B cell (primary cell): ENCODE results near the gene SLCO3A1. TPM values are rescaled to one million over a fixed set of nuclear protein-coding genes. Genes with fewer than 3 reads are reported as not detected.

ENCODE experiments used
- ATAC-seq: fragments of 200-7000 bp; cut with Tn5 transposase; one replicate; pipeline ENCODE4 v1.10.0; 2021; ENCODE audit warnings: low read depth, mild to moderate bottlenecking, moderate number of reproducible peaks, moderate library complexity
- CTCF ChIA-PET: fragments of 350-600 bp; sonication (Branson Sonifier 250); formaldehyde crosslinking; loops from one replicate; lab custom pipeline; 2021; ENCODE audit warnings: antibody characterized with exemption, inconsistent platforms; lab: Charles Lee
- POLR2A ChIA-PET: fragments of 350-600 bp; sonication (Branson Sonifier 250); formaldehyde crosslinking; loops from one replicate; lab custom pipeline; 2021; ENCODE audit warnings: antibody characterized with exemption; lab: Charles Lee
- DNase-seq: peaks from one replicate; pipeline ENCODE4 v3.0.0; 2013
- H2AFZ ChIP-seq: 2 replicates; pipeline ENCODE4 v1.6.1; 2012; ENCODE audit warnings: mild to moderate bottlenecking, low read depth, low read length; ENCODE audit not compliant: insufficient read depth, poor library complexity, severe bottlenecking
- H3K27ac ChIP-seq, 2 donors: 1 replicate in 1 of 2; 2 replicates in 1 of 2; pipeline ENCODE4 v1.5.1; 2012 to 2013; ENCODE audit warnings: low read length in 2 of 2, mild to moderate bottlenecking in 2 of 2, moderate library complexity in 1 of 2
- H3K27me3 ChIP-seq, 4 experiments: fragments of 200-600 bp in 1 of 4; sonication (generic) in 1 of 4; replicated peaks in 1 of 4; 1 replicate in 2 of 4; 2 replicates in 2 of 4; pipeline versions ENCODE4 v1.6.1 to v1.7.0; 2013 to 2016; ENCODE audit warnings: low read length in 3 of 4, mild to moderate bottlenecking in 2 of 4, mixed read lengths in 1 of 4, moderate library complexity in 1 of 4; ENCODE audit not compliant: insufficient read depth in 4 of 4, control insufficient read depth in 3 of 4; ENCODE audit errors: control extremely low read depth in 1 of 4
- H3K36me3 ChIP-seq, 2 experiments: replicated peaks in 1 of 2; 1 replicate in 1 of 2; 2 replicates in 1 of 2; pipeline versions ENCODE4 v1.6.1 to v1.7.1; 2013; ENCODE audit warnings: low read length in 1 of 2; ENCODE audit not compliant: insufficient read depth in 2 of 2, control insufficient read depth in 1 of 2; ENCODE audit errors: control extremely low read depth in 1 of 2, extremely low read depth in 1 of 2
- H3K4me1 ChIP-seq, 2 donors: fragments of 200-600 bp in 1 of 2; sonication (generic) in 1 of 2; 1 replicate in 1 of 2; 2 replicates in 1 of 2; pipeline versions ENCODE4 v1.5.1 to v1.6.1; 2013 to 2017; ENCODE audit warnings: low read length in 2 of 2; ENCODE audit not compliant: control insufficient read depth in 2 of 2, insufficient read depth in 2 of 2
- H3K4me2 ChIP-seq: replicated peaks from 2 replicates; pipeline ENCODE3; 2012; ENCODE audit warnings: mild to moderate bottlenecking, low read depth, low read length; ENCODE audit not compliant: poor library complexity, severe bottlenecking
- H3K4me3 ChIP-seq, 5 experiments: fragments of 200-600 bp in 1 of 5; sonication (generic) in 1 of 5; 1 replicate in 3 of 5; 2 replicates in 2 of 5; pipeline versions ENCODE4 v1.5.1 to v1.7.0; 2011 to 2016; ENCODE audit warnings: low read length in 4 of 5, mild to moderate bottlenecking in 4 of 5, low read depth in 2 of 5, control low read depth in 1 of 5, moderate library complexity in 1 of 5; ENCODE audit not compliant: insufficient read depth in 1 of 5; ENCODE audit errors: control extremely low read depth in 1 of 5, extremely low read depth in 1 of 5
- H3K79me2 ChIP-seq: fragments of 200-600 bp; sonication (generic); one replicate; pipeline ENCODE4 v1.6.0; 2016; ENCODE audit warnings: low read length; ENCODE audit not compliant: control insufficient read depth, insufficient read depth
- H3K9ac ChIP-seq: fragments of 200-600 bp; sonication (generic); 2 replicates; pipeline ENCODE4 v1.6.1; 2017; ENCODE audit warnings: mild to moderate bottlenecking, low read length, moderate library complexity
- H3K9me3 ChIP-seq, 3 donors: one replicate each; pipeline versions ENCODE4 v1.6.1 to v1.7.1; 2013; ENCODE audit warnings: low read length in 2 of 3; ENCODE audit not compliant: control insufficient read depth in 2 of 3, insufficient read depth in 1 of 3; ENCODE audit errors: control extremely low read depth in 1 of 3
- H4K20me1 ChIP-seq: 2 replicates; pipeline ENCODE4 v1.6.0; 2012; ENCODE audit warnings: mild to moderate bottlenecking, low read length; ENCODE audit not compliant: insufficient read depth, control insufficient read depth, poor library complexity, severe bottlenecking
- H3K27ac Mint-ChIP-seq: one replicate; pipeline ENCODE4 v1.8.0; 2021; ENCODE audit warnings: mixed read lengths
- H3K27me3 Mint-ChIP-seq: one replicate; pipeline ENCODE4 v1.8.0; 2021; ENCODE audit warnings: mixed read lengths
- H3K4me1 Mint-ChIP-seq: one replicate; pipeline ENCODE4 v1.8.0; 2021; ENCODE audit warnings: mixed read lengths
- H3K4me3 Mint-ChIP-seq: one replicate; pipeline ENCODE4 v1.8.0; 2021; ENCODE audit warnings: mixed read lengths
- H3K9me3 Mint-ChIP-seq: one replicate; pipeline ENCODE4 v1.8.0; 2022; ENCODE audit warnings: mixed read lengths; ENCODE audit not compliant: insufficient read depth
- CTCF ChIP-seq: fragments of 200-600 bp; IDR thresholded peaks from one replicate; pipeline ENCODE4 v1.8.0; 2022; ENCODE audit warnings: antibody characterized with exemption, mild to moderate bottlenecking
- EZH2 ChIP-seq: IDR thresholded peaks from 2 replicates; pipeline ENCODE4 v1.6.1; 2012; ENCODE audit warnings: borderline replicate concordance, low read depth, mild to moderate bottlenecking, moderate library complexity, low read length; ENCODE audit not compliant: insufficient read depth, poor library complexity, severe bottlenecking
- WGBS: methylation state at CpG from one replicate; pipeline ENCODE4 v1.1.5; 2013; ENCODE audit warnings: missing lambda C conversion rate; ENCODE audit not compliant: insufficient coverage; 5-methylcytosine and 5-hydroxymethylcytosine counted together
- intact Hi-C: fragments of 100-400 bp; cut with micrococcal nuclease; formaldehyde crosslinking; loops from one replicate; pipeline ENCODE4 v1.10.0; 2022
- polyA plus RNA-seq: library from polyadenylated mRNA; depleted of rRNA; stranded (reverse); fragments of >200 nt; gene quantifications from 2 replicates; pipeline ENCODE4 v1.2.3, GENCODE V29; 2012
- total RNA-seq, 2 donors: library from RNA; stranded (reverse); fragments of 120-200 nt in 1 of 2; gene quantifications; 1 replicate in 1 of 2; 2 replicates in 1 of 2; pipeline versions ENCODE4 v1.2.3 to v1.2.4, GENCODE V29; 2013 to 2022

SLCO3A1 gene
- total and polyA plus RNA-seq, 2 donors (not counting 1 experiment from before 2014, with no cell fraction given), result 0.99 to 2.3 TPM

DNA sequence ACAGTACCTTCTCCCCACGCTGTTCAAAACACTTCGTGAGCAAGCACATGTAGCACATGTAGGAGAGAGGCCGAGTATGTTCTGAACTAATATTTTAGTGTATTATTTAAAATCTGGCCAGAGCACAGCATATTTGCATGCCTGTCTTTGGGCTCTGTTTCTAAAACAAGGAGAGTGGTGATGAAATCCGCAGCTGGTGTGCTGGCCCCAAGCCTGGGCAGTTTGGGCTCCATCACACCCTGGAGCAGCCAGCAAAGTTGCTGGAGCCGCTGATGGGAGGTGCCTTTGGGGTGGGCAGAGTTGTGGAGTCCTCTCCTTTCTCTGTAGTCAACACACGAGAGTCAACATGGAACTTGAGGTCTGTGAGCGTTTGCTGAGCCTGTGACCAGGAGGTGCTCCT is 116.6 kb downstream of the SLCO3A1 start:
- 69% methylated on average over 4 of the region's 7 CpGs for WGBS
- TF ChIP-seq EZH2 (no peak), CTCF (no peak)

GRCh38 chr15:91973481-91973880 is 120.0 kb downstream of the SLCO3A1 start:
- Histone ChIP-seq H3K79me2 (no peaks in the 10 kb centered on the region), H4K20me1 (no peaks in the 10 kb centered on the region), H2AFZ (no peak overlapping the region), H3K4me2 (no peak overlapping the region), H3K9ac (no peak overlapping the region), H3K4me1 (no peaks in the 10 kb centered on the region), H3K27ac (no peak overlapping the region), H3K36me3 (no peaks in the 10 kb centered on the region), H3K27me3 (no peaks in the 10 kb centered on the region), H3K4me3 (no peak overlapping the region), H3K9me3 (peaks cover 0 to 5% (median 0%) of the 10 kb centered on the region in 3 donors)
- H3K27ac Mint-ChIP-seq, result no peak overlapping the region
- TF ChIP-seq CTCF (no peak), EZH2 (no peak)
- no peaks in the 10 kb centered on the region for H3K4me1 Mint-ChIP-seq
- H3K27me3 Mint-ChIP-seq, result no peaks in the 10 kb centered on the region
- H3K4me3 Mint-ChIP-seq, result no peak overlapping the region
- ChIA-PET CTCF (no interaction called here), POLR2A (no interaction called here)
- 93% methylated on average over 5 of the region's 9 CpGs for WGBS
- DNase-seq (no peak), ATAC-seq (no peak)
- intact Hi-C loops, result no loop called here
- no peaks in the 10 kb centered on the region for H3K9me3 Mint-ChIP-seq

More for the DNA sequence above, 116.6 kb downstream of the SLCO3A1 start:
- Histone ChIP-seq H3K9ac (no peak overlapping the region), H3K27ac (no peak overlapping the region), H3K27me3 (no peaks in the 10 kb centered on the region), H3K36me3 (no peaks in the 10 kb centered on the region), H4K20me1 (no peaks in the 10 kb centered on the region), H2AFZ (no peak overlapping the region), H3K79me2 (no peaks in the 10 kb centered on the region), H3K4me3 (no peak overlapping the region), H3K9me3 (peaks cover 0 to 5% (median 0%) of the 10 kb centered on the region in 3 donors), H3K4me2 (no peak overlapping the region), H3K4me1 (no peaks in the 10 kb centered on the region)
- DNase-seq (no peak), ATAC-seq (no peak)
- intact Hi-C loops, result no loop called here
- H3K27ac Mint-ChIP-seq, result no peak overlapping the region
- no peak overlapping the region for H3K4me3 Mint-ChIP-seq
- POLR2A ChIA-PET, result no interaction called here
- no peaks in the 10 kb centered on the region for H3K9me3 Mint-ChIP-seq
- H3K4me1 Mint-ChIP-seq, result no peaks in the 10 kb centered on the region
- no peaks in the 10 kb centered on the region for H3K27me3 Mint-ChIP-seq
- CTCF ChIA-PET, result no interaction called here
